GM19395 (cell line): ENCODE results near the gene CDK14.
"Not testable (repeated sequence)": the region's sequence is repeated elsewhere in the genome, so short reads cannot be mapped to it uniquely, and the experiment has no call there.

Source experiments
- ATAC-seq: cut with Tn5 transposase; IDR thresholded peaks from one replicate; pipeline ENCODE4 v1.9.1; 2021; ENCODE audit warnings: mild to moderate bottlenecking, moderate library complexity; ENCODE audit not compliant: unreplicated experiment

The CDK14 gene

GRCh38 chr7:90877201-90877600 is 281.1 kb downstream of the CDK14 start:
- peak; percentile 85 for ATAC-seq

DNA sequence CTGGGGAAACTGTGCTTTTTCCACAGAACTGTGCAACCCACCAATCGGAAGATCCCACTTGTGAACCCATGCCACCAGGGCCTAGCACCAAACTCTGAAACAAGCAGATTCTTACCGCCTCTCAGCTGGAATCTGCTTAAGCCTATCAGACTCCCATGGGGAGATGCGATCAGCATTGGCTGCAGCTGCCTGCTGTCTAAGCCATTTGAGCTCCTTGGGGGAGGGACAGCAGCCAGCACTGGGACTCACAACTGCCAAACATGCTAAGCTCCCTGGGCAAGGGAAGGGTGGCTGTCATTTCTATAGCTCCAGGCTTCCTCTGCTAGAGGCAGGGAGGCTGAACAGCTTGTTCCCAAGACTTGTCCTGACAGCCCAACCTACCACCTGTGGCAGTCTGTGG is 283.8 kb downstream of the CDK14 start:
- ATAC-seq, result no peak

GRCh38 chr7:90886416-90886815 is 290.3 kb downstream of the CDK14 start:
- ATAC-seq, result no peak

DNA sequence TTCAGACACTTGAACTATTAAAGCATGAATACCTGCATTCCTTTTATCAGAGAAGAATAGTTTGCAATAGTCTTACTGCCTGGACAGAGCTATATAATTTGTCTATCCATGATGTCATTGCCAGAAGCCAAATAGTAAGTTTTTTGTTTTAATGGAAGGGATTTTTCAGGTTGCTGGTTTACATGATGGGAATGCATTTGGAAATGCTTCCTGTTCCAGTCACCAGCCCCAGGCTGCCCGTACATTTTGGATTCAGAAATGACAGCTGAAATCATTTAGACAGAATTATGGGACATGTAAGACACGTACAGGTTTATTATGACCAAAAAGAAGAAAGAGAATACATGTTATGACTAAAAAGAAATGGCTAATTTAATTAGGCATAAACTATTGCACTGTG is 293.1 kb downstream of the CDK14 start:
- ATAC-seq, result no peak

- no peak for ATAC-seq
These were observed 293.5 kb downstream of the CDK14 start for GRCh38 chr7:90889644-90890043.

DNA sequence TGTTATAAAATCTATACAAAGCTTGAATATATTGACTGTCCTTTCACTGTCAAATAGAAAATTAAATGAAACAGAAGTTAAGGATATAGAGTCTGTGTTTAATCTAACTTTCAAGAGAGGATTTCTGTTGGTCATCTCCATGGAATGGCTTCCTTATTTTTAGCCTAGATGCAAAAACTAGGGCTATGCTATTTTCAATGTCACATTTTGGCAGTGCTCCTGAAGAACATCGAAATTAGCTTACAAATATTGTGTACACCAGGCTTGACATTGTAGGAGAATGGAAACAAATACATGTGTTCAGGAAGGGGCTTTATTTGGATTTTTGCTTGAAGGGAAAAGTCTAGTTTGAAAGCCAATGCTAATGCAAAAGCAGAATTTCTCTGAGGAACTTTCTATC is 295.4 kb downstream of the CDK14 start:
- ATAC-seq, result no peak

DNA sequence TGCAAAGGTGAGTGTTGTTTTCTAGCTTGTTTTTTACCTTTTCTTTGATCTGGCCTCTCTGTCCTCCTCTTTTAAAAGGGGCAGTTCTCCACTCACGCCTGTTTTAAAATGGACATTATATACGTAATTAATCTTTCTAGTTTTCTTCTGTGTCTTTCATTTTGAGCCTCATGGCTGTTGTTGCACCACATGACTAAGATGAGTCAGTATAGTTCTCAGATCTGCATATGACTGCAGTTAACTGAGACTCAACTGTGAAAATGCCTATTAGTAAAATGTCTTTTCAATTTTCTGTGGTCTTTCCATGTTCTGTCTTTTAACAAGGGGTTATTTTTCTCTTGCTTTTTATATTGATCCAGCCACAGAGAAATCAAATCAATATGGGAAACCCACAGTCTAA is 296.1 kb downstream of the CDK14 start:
- peak; percentile 82 for ATAC-seq

DNA sequence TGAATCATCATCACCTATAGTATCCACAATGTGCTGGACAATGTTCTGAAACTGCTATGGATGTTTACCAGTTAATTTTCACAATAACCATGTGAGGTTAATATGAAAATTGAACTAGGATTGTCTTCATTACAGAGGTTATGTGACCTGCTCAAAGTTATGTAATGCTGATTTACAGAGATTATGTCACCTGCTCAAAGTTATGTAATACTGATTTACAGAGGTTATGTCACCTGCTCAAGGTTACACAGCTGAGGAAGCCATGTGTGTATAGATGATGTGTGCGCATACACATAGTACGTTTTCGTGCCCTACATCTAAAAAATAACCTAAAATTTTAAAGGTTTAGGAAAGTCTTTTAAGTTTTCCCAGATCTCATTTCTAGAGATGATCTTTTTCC is 298.0 kb downstream of the CDK14 start:
- ATAC-seq, result no peak

DNA sequence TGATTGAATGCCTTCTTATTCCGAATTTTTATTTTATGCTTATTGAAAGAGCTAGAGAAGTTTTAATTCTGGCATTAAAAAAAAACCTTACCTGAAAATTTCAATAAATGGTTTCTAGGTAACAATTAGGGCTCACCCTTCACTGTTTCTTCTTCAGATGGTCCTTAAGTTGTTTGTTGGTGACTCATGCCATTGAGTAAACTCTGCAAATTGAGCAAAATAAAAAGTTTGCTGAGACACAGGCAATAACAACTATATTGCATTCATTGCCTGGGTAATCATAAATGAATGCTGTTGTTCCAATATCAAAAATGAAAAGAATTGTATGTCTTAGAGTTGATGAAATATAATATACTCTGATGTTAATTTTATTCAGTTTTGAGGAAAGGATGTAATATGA is 300.3 kb downstream of the CDK14 start:
- no peak for ATAC-seq

GRCh38 chr7:90897961-90898469 is 301.9 kb downstream of the CDK14 start:
- no peak for ATAC-seq

DNA sequence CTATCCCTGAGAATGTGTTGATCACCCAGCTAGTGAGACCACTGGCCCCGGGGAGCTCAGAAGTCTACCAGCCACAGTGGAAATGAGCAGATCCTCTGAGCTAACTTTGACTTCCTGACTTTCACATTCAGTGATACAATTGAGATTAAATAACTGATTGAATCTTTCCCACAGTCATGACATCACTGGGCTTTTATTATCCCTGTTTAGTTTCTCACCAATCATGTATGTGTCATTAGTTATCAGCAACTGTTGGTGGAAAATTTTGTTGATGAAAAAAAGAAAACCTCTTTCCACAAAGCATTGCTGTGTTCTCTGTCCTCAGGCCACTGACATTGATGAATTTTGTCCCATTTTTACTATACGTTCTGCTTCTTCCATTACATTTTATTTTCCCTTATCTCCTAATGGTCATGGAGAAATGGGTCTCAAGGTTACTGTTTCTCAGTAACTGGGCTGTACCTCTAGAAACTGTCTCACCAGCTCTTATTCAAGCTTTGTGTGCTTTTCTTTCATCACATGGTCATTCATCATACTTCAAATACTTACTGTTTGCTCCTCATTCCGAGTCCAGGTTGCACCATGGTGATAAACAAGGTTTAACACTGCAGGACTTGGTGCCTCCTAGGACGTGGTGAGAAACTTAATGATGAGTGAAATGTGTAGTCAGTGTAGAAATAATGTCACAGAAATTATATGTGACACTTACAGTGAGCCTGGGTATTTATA is 304.7 kb downstream of the CDK14 start:
- no peak for ATAC-seq

GRCh38 chr7:90903841-90904240 is 307.7 kb downstream of the CDK14 start:
- ATAC-seq, result no peak

- ATAC-seq, result no peak
These were observed 314.0 kb downstream of the CDK14 start for GRCh38 chr7:90910136-90910535.

DNA sequence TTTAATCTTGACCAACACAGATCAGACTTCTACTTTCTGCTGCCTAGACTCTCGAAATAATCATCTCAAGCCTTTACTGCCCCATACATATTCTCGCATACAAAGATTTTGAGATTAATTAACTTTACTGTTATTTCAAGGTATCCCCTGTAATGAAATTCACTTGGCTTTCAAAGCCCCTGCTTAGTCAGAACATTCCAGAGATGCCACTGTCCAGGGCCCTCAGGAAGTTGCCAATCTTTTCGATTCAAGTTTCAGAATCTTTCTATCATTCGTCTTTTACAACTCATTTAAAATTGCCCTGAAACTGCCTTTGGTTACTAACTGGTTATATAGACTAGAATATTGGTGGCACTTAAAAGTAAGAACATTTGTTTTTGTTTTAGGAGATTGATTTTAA is 320.2 kb downstream of the CDK14 start:
- ATAC-seq, result no peak

DNA sequence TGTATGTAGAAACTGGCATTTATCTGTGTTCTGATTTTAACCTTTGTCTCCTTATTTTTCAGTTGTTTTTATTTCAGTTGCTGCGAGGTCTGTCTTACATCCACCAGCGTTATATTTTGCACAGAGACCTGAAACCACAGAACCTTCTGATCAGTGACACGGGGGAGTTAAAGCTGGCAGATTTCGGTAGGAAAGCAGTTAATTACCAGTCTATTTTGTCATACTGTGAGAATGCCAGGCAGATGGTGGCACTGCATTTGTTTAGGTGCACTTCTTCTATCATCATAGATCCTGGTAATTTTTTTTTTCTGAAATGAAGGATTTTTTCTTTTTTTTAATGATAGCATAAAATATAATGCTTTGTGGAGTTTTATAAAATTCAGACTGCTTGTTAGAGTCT is 321.4 kb downstream of the CDK14 start:
- ATAC-seq, result no peak

DNA sequence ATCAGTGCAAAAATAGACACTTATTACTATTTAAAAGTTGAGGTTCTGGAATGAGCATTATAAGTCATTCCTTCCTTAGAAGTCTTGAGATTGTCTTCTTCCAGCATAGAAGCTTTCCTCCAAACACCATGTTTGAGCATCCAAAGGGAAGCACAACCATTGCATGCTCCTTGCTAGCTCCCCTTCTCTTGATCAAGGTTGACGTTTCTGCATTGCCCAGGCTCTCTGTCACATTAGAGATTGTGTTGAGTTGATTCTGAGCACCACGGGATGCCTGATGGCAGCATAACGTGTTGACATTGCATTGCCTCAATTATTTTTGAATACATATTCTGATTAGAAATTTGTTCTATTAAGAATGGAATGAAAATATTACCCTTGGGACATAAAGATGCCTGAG is 322.2 kb downstream of the CDK14 start:
- ATAC-seq, result no peak

DNA sequence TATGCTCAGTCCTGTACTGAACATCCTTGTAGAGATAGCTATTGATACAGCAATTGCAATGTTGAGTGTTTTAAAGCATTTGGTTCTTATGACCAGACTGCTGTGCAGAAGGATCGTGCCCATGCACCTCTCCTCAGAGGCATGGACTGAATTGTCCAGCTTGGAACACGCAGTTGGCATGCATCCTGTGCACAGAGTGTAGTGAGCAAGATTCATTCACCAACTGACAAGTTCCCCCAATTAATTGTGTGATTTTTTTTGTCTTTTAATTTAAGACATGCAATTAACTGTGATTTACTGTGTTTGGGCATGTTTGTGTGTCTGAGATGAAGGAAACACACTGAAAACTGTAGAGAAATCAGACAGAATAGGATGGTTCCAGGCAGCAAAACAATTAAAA is 323.7 kb downstream of the CDK14 start:
- no peak for ATAC-seq

- ATAC-seq, result no peak
These were observed 324.2 kb downstream of the CDK14 start for GRCh38 chr7:90920336-90920735.

GRCh38 chr7:90923541-90923997 is 327.4 kb downstream of the CDK14 start:
- ATAC-seq, result no peak

GRCh38 chr7:90928700-90929424 is 332.7 kb downstream of the CDK14 start:
- ATAC-seq, result not testable (repeated sequence)

- ATAC-seq, result peak; percentile 98
These were observed 336.1 kb downstream of the CDK14 start for GRCh38 chr7:90931986-90932916.
